K562 (cell line): ENCODE data around the gene ARHGEF6.

ENCODE experiments used
- CBFB ChIP-seq: sonication (generic); formaldehyde crosslinking; IDR thresholded peaks from 2 replicates; pipeline ENCODE4 v1.4.0; 2020; ENCODE audit warnings: mild to moderate bottlenecking, missing genetic modification reagents
- CTCF ChIP-seq, 3 experiments: IDR thresholded peaks in 2 of 3; conservative IDR thresholded peaks in 1 of 3; 2 replicates each; pipeline ENCODE4 v1.5.1; 2011 to 2012; ENCODE audit warnings: low read length in 3 of 3, mild to moderate bottlenecking in 3 of 3, control low read depth in 2 of 3, improper control_type of control experiment in 1 of 3, inconsistent platforms in 1 of 3, low read depth in 1 of 3, mixed read lengths in 1 of 3, moderate library complexity in 1 of 3; ENCODE audit not compliant: insufficient read depth in 2 of 3
- MAFF ChIP-seq: IDR thresholded peaks from 2 replicates; pipeline ENCODE4 v1.6.1; 2012; ENCODE audit warnings: low read length, improper control_type of control experiment
- SIN3A ChIP-seq, 2 experiments: fragments of 150-350 bp in 1 of 2; IDR thresholded peaks; 2 replicates each; pipeline ENCODE4 v1.6.1; 2011 to 2016; ENCODE audit warnings: borderline replicate concordance in 2 of 2, low read depth in 2 of 2, low read length in 2 of 2, mild to moderate bottlenecking in 2 of 2, moderate library complexity in 2 of 2; ENCODE audit not compliant: control insufficient read depth in 1 of 2
- ZFP36 ChIP-seq: fragments of 150-350 bp; IDR thresholded peaks from 2 replicates; pipeline ENCODE4 v1.6.1; 2018; ENCODE audit warnings: low read length, low read depth; ENCODE audit not compliant: partially characterized antibody
- ZNF764 ChIP-seq: fragments of 250-450 bp; sonication (Bioruptor Pico); IDR thresholded peaks from 2 replicates; pipeline ENCODE4 v1.4.0; 2020; ENCODE audit warnings: low read depth, mild to moderate bottlenecking, moderate library complexity

- TF ChIP-seq CTCF (IDR thresholded peaks at IDR 0.05 in 2 of 3, conservative IDR thresholded peaks at IDR 0.05 in 1 of 3; ENCODE audit: insufficient read depth in 2 of 3, low read depth in 1 of 3, low read length in 3 of 3) = no peak
- no peak for TF ChIP-seq CBFB (CRISPR knock-in tag)
- no peak for TF ChIP-seq ZNF764 (CRISPR knock-in tag)
- no peak for TF ChIP-seq MAFF
- no peak for TF ChIP-seq ZFP36
- no peak for TF ChIP-seq SIN3A (IDR thresholded peaks at IDR 0.05; ENCODE audit: borderline replicate concordance in 2 of 2, control insufficient read depth in 1 of 2, low read depth in 2 of 2, low read length in 2 of 2)
Measured at GRCh38 chrX:136626891-136627290, 153.8 kb downstream of the ARHGEF6 start.
